GM19193 (cell line): Measurements from ENCODE around the gene ADISSP.

Source experiments
- POLR2A ChIP-seq: IDR thresholded peaks from 4 replicates; pipeline ENCODE4 v1.6.1; 2011; ENCODE audit not compliant: insufficient read depth, insufficient read length; ENCODE audit errors: extremely low read depth

ADISSP gene

GRCh38 chr20:3767427-3768341 lies at the start of gene ADISSP:
ADISSP (minus strand) TSS chr20:3767753; CDS start chr20:3760100, 7,653 bp downstream.
- TF ChIP-seq POLR2A = peak; percentile 73

GRCh38 chr20:3815703-3816315 lies 48.3 kb upstream of the ADISSP start:
- TF ChIP-seq POLR2A = no peak

GRCh38 chr20:3814928-3815495 lies 47.5 kb upstream of the ADISSP start:
- no peak for TF ChIP-seq POLR2A

- no peak for TF ChIP-seq POLR2A
Observed at GRCh38 chr20:3813848-3814581, 46.5 kb upstream of the ADISSP start.

GRCh38 chr20:3812975-3813847 lies 45.7 kb upstream of the ADISSP start:
- no peak for TF ChIP-seq POLR2A

- TF ChIP-seq POLR2A = no peak
Observed at GRCh38 chr20:3812259-3812681, 44.7 kb upstream of the ADISSP start.

GRCh38 chr20:3811467-3812258 lies 44.1 kb upstream of the ADISSP start:
- no peak for TF ChIP-seq POLR2A

GRCh38 chr20:3808544-3808943 lies 41.0 kb upstream of the ADISSP start:
- no peak for TF ChIP-seq POLR2A

GRCh38 chr20:3804781-3805180 lies 37.2 kb upstream of the ADISSP start:
- TF ChIP-seq POLR2A = no peak

- no peak for TF ChIP-seq POLR2A
Observed at GRCh38 chr20:3804254-3804751, 36.8 kb upstream of the ADISSP start.

- no peak for TF ChIP-seq POLR2A
Observed at GRCh38 chr20:3803854-3804253, 36.3 kb upstream of the ADISSP start.

- TF ChIP-seq POLR2A = no peak
Observed at GRCh38 chr20:3803289-3803688, 35.7 kb upstream of the ADISSP start.
